Dermis microvascular lymphatic vessel endothelial cell (primary cell): ENCODE results near the gene CCDC92B. TPM values are rescaled to one million over a fixed set of nuclear protein-coding genes. Genes with fewer than 3 reads are reported as not detected.

ENCODE experiments used
- DNase-seq, 2 donors: peaks; one replicate each; pipeline versions ENCODE4 v3.0.0 to v3.0.0-alpha.2; 2010; ENCODE audit warnings: low read depth in 2 of 2
- total RNA-seq: library from RNA; depleted of rRNA; stranded (reverse); fragments of >200 nt; gene quantifications from 2 replicates; pipeline ENCODE4 v1.2.1, GENCODE V29; 2014

Gene CCDC92B
- total RNA-seq, 1 donor from 2014 or later = not detected

DNA sequence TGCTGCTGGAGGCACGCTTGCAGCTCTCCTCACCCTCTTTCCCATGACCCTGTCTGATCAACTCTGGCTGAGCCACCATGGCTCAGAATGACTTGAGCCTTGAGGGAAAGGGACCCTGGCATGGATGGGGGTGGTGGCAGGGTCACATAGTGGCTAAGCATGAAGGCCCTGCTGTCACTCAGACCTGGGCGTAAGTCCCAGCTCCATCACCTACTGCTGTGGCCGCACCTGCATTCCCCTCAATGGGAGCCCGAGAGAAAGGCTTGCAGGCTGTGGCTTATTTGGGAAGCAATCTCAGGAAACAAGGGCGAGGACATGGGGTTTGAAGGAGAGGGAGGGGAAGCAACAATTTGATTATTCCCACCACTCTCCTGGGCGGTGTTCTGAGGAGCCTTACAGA, 29.0 kb upstream of the CCDC92B start:
- DNase-seq = no peak

DNA sequence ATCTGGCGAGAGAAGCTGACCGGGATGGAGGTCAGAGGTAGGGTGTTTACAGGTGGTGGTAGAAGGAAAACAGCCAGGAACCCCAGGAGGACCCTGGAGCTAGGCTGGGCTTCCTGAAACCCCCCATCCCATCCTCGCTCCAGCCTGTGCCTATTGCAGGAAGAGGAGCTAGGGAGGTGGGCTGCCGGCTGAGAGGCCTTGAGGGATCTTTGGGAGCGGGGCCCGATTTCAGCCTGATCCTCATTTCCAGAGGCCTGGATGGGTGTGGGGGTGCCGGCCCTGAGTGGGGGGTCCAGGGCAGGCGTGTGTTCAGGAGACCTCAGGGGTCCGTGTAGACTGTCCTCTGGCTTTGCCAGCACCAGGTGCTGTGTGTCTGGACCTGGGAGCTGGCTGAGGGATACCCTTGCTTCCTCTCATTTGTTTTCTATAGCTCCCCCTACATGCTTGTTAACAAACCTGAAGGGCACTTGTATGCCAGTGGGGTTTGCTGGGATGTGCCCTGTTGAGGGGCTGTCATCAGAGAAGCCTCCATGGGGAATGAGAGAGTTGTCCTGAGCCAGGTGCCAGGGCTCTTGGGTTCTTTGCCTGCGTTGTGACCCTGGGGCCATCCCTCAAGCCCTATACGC, 27.9 kb upstream of the CCDC92B start:
- no peak for DNase-seq

DNA sequence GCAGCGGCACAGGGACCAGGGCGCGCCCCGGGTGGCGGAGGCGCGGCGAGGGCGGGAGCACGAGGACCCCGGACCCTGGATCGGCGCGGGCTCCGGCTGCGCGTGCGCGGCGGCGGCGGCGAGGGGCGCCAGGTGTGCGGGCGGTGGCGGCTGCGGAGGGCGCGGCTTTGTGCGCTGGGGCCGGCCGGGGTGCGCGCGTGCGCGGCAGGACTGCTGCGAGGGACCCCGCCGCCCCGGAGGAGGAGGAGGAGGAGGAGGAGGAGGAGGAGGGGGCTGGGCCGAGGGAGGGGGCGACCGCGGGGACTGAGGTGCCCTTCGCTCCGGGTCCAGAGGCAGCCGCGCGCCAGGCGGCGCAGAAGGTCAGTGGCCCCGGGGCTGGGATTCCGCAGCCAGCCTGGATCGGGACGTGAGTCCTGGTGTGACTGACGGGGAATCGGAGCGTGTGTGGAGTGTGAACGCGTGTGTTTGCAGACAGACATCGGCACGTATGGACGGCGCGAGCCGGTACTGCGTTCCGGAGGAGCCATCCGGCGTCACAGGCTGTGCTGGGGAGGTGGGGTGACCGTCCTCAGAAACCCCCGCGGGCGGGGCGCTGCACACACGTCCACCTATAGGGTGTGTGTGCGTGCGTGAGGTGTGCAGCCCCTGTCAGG, 27.3 kb upstream of the CCDC92B start:
- no peak for DNase-seq

- no peak for DNase-seq
Observed at GRCh38 chr17:2775206-2775605, 25.8 kb upstream of the CCDC92B start.

- DNase-seq = no peak
Observed at GRCh38 chr17:2770129-2770528, 20.7 kb upstream of the CCDC92B start.

DNA sequence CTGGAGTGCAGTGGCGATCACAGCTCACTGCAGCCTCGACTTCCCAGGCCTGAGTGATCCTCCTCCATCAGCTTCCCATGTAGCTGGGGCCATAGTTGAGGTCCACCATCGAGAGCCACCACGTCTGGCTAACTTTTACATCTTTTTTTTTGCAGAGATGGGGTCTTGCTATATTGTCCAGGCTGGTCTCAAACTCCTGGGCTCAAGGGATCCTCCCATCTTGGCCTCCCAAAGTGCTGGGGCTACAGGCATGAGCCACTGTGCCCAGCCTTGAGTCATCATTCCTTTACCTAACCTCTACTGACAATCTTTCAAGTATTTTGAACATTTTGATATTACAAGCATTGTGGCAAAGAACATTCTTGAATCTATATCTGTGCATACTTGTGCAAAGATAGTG, 9.4 kb upstream of the CCDC92B start:
- no peak for DNase-seq

DNA sequence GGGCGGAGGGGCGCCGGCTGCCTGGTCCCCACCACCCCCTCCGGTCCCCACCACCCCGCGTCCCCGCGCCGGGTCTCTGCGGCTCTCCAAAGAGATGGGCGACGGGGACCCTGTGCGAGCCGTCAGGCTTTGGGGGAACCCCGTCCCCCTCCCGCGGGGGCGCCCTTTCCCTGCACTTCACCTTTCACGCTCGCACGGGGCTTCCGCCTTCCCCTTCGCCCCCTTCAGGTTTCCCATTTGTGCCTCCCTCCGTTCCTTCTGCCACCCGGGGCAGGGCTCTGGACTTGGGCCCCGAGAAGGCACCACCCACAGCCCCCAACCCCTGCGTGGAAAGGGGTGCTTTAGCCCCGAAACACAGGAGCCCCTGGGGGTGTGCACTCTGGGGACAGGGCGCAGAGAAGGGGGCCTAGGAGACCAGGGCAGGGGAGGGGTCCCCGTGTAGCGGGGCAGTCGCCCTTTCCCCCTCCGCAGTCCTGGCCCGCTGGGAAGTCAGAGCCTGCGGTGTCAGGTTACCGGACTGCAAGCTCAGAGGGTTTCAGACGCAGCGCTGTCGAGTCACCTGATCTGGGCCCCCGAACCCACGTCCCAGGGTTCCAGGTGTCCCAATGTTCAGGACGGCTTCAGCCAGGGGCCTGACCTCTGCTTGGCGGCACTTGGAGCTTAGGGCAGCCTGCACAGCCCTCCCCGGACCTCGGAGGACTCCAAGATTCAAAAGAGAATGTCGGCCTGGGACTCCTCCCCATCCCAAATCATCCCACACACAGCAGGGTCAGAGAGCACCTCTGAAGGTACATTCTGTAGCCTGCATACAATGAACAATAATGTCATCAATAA, 6.7 kb upstream of the CCDC92B start:
- no peak for DNase-seq

GRCh38 chr17:2751491-2751890, 2.0 kb upstream of the CCDC92B start:
- no peak for DNase-seq

DNA sequence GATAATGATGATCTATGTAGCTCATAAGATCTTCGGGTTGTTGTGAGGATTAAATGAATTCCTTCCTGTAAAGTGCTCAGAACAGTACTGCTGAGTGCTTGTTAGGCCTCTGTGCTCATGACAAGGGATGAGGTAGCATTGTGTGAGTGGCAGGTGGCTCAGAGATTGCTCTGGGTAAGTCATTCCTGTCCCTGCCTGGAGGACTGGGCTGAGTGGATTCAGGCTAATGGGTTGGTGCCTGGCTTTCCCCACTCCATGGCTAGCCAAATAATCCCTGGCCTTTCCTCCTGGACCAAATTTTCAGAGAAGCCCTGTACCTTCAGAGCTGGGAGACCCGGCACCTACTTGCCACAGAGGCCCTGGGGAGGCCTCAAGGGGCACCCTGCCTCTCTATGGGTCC, 1.3 kb upstream of the CCDC92B start:
- no peak for DNase-seq

- peak; percentile 27 to 74 for DNase-seq
Observed at GRCh38 chr17:2749784-2750181, 331 bp upstream of the CCDC92B start.

DNA sequence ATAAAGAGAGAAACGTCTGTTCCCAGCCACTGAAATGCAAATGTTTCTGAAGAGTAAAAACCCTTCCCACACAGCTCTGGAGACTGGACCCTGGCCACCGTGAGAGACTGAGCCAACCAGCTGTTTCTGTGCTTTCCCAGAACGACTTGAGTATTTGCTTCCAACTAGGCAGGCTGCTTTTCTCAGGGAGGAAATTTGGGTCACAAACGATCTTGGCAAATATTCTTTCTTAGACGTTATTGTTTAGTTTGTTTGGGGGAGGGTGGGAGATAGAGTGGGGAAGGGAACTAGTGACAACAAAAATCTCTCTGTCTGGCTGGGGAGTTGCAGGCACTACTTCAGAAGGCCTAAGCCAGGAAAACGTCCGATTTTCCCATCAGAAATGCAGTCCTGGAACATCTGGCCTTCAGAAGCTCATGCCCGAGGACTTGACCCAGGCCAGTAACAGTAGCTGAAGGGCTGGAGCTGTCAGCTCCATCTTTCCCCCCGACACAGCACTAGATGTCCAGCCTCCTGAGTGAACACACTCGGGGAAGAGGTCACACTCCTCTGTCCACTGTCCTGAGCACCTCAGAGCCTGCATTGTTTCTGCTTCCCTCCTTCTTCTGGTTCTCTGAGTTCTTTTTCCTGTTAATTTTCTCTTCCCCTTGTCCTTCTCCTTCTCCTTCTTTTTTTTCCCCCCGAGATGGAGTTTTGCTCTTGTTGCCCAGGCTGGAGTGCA, 4.0 kb downstream of the CCDC92B start:
- no peak for DNase-seq

GRCh38 chr17:2737693-2738092, 11.8 kb downstream of the CCDC92B start:
- DNase-seq = no peak

GRCh38 chr17:2736956-2737355, 12.5 kb downstream of the CCDC92B start:
- DNase-seq = no peak

- no peak for DNase-seq
Observed at GRCh38 chr17:2735896-2736295, 13.6 kb downstream of the CCDC92B start.

GRCh38 chr17:2734939-2735338, 14.5 kb downstream of the CCDC92B start:
- DNase-seq = no peak

- no peak for DNase-seq
Observed at GRCh38 chr17:2731807-2732206, 17.6 kb downstream of the CCDC92B start.

DNA sequence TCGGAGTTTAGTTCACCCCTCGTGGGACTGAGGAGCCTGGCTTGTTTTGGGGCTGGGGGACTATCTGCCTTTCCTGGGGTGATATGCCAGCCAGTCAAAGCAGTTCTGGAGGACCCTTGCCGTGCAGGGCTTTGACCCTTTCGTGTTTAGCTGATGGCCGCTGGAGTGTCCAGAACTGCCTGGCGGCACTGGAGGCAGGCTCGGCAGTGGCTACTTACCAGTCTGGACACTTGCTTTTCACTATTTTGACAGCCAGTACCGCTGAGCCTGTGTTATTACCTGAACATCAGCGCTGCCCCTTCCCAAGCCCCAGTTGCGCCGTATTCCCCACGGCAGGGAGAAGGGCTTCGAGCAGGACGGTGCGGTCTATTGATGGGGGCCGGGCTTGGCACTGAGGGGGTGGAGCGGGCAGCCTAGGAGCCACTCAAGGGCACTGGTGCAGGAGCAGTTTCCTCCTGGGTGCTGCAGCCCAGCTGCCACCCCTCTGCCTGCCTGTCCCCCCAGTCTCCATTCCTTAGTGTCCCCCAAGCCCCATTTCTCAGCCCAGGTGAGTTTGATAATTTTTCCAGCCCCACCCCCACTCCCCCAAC, 18.6 kb downstream of the CCDC92B start:
- no peak for DNase-seq

DNA sequence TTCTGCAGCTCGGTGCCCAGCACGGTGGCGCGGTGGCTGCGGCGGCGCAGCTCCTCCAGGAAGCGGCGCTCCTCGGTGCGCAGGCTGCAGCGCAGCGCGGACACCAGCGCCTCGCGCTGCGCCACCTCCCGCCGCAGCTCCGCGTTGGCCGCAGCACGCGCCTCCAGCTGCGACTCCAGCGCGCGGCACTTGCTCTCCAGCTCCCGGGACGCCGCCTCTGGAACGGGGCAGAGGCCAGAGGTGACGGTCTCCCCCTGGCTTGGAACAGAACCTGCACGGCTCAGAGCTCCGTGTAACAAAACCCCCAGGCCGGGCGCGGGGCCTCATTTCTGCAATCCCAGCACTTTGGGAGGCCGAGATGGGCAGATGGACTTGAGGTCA, 24.7 kb downstream of the CCDC92B start:
- DNase-seq = peak; percentile 11 to 56

DNA sequence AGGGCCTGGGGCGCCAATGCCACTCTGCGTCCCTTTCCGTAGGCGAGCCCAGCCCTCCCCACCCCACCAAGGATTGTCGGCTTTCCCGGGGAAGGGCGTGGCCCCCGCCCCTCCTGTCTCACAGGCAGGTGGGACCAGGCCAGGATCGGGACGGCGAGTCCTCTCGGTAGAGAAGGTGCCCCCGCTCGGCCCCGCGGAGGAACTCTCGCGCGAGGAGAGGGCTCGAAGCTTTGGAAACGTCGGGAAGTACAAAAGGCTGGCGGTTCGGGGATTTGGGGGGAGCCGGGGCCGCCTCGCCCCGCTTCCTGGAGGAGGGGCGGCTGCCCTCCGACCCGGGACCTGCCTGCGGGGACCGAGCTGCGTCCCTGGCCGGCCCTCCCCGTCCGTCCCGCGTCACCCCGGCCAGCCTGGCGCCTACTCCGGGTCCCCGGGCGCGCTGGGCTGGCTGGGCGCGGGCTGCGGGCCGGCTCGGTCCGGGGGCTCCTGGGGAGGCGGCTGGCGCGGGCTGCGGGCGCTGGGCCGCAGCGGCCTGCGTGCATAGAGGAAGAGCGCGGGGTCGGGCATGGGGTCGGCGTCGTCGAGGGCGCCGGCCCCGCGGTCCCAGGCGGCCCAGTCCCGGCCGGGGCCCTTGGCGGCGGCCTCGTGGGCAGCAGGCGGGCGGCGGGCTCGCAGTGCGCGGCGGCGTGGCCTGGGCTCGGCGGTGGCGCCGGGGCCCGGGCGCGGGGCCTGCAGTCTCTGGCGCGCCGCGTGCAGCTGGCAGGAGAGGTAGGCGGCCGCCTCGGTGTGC, 25.3 kb downstream of the CCDC92B start:
- no peak for DNase-seq

DNA sequence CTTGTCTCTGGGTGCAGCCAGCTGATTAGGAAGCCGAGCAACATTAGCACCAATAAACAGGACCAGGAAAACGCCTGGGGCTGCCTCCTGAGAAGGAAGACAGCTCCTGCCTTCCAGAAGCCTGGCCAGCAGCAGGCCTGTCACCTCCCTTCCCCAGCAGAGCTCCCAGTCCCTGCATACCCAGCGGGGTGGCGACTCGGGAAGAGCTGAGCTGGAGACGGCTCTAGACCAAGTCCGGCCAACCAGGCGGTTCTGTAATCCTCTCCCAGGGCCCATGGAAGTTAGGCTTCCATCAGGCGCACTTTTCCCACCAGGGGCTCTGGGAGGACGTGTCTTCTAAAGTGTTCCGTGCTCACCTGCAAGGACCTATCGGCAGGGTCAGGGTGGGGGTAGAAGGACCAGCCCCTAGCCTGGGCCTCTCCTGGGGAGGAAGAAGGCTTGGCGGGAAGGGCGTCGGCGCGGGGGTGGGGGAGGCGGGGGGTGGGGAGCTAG, 25.9 kb downstream of the CCDC92B start:
- DNase-seq = no peak

DNA sequence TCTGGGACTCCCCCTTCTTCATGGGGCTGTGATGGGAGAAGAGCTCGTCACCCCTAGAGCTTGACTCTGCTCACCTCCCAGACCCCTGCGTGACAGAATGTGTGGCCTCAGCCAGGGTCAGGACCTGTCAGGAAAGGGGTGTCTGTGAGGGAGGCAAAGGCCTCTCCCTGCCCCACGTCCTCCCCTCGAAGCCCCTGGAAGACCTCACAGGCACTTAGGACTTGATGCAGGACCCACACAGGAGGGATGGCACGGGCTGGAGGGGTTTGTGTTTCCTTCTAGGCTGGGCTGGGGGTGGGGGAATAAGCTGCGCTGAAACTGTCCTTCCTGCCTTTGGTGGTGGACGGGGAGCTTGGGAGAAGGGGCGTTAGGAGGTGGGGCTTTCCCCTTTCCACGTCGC, 26.8 kb downstream of the CCDC92B start:
- no peak for DNase-seq
